GM12878 (cell line): ENCODE data around the gene OR7D4. TPM values are rescaled to one million over a fixed set of nuclear protein-coding genes. Genes with fewer than 3 reads are reported as not detected.

ENCODE experiments used
- ATAC-seq: fragments of 200-7000 bp; cut with Tn5 transposase; 3 replicates; pipeline ENCODE4 v1.9.1; 2020; ENCODE audit warnings: mild to moderate bottlenecking, moderate library complexity
- BruUV-seq: library from RNA; stranded (reverse); fragments of 400-500 nt; replicated peaks from 2 replicates; lab custom pipeline; 2021; lab: Mats Ljungman, UMichigan
- CTCF ChIA-PET: fragments of 300-600 bp; sonication (Branson Sonifier 250); formaldehyde crosslinking; extraction: SDS; loops from one replicate; lab custom pipeline; 2021; ENCODE audit warnings: inconsistent platforms; lab: Yijun Ruan, JAX
- POLR2A ChIA-PET: fragments of 350-600 bp; formaldehyde crosslinking; extraction: SDS; loops from one replicate; lab custom pipeline; 2021; ENCODE audit warnings: inconsistent platforms; lab: Charles Lee
- RAD21 ChIA-PET: fragments of 300-600 bp; sonication (Branson Sonifier 250); formaldehyde crosslinking; loops from one replicate; lab custom pipeline; 2023; ENCODE audit warnings: antibody characterized with exemption; ENCODE audit not compliant: unreplicated experiment; lab: Charles Lee
- SMC1A ChIA-PET: fragments of 300-600 bp; sonication (Branson Sonifier 250); formaldehyde crosslinking; loops from one replicate; lab custom pipeline; 2023; ENCODE audit not compliant: unreplicated experiment, uncharacterized antibody; lab: Charles Lee
- DNase-seq: peaks from one replicate; pipeline ENCODE4 v3.0.0-alpha.2; 2011; ENCODE audit warnings: low read depth, low spot score
- FAIRE-seq: peaks from 3 replicates; lab custom pipeline; 2011; peaks lifted over from hg19 to GRCh38; lab: Jason Lieb, UNC
- H2AFZ ChIP-seq: 2 replicates; pipeline ENCODE4 v1.6.0; 2011; ENCODE audit warnings: low read depth, low read length, control low read depth; ENCODE audit not compliant: control insufficient read depth
- H3K27ac ChIP-seq: 2 replicates; pipeline ENCODE4 v1.5.1; 2011; ENCODE audit warnings: control low read depth; ENCODE audit not compliant: control insufficient read depth, insufficient read depth
- H3K27me3 ChIP-seq, 2 experiments: replicated peaks in 1 of 2; 2 replicates each; pipeline versions ENCODE4 v1.6.0 to v1.6.1; 2011; ENCODE audit warnings: low read length in 1 of 2; ENCODE audit not compliant: control insufficient read depth in 2 of 2, insufficient read depth in 2 of 2
- H3K36me3 ChIP-seq, 2 experiments: 2 replicates each; pipeline ENCODE4 v1.5.1; 2011; ENCODE audit warnings: low read length in 1 of 2; ENCODE audit not compliant: control insufficient read depth in 2 of 2, insufficient read depth in 2 of 2
- H3K4me1 ChIP-seq: 2 replicates; pipeline ENCODE4 v1.6.1; 2011; ENCODE audit warnings: mild to moderate bottlenecking, low read length, moderate library complexity, mixed read lengths; ENCODE audit not compliant: control insufficient read depth, insufficient read depth
- H3K4me2 ChIP-seq: 2 replicates; pipeline ENCODE4 v1.6.0; 2011; ENCODE audit warnings: control low read depth; ENCODE audit not compliant: control insufficient read depth, insufficient read depth
- H3K4me3 ChIP-seq: fragments of 200-600 bp; sonication (generic); 2 replicates; pipeline ENCODE4 v1.5.1; 2016
- H3K79me2 ChIP-seq: 2 replicates; pipeline ENCODE4 v1.6.0; 2011; ENCODE audit warnings: low read length; ENCODE audit not compliant: control insufficient read depth, insufficient read depth
- H3K9ac ChIP-seq: 2 replicates; pipeline ENCODE4 v1.8.0; 2011; ENCODE audit warnings: low read length, control low read depth, mixed read lengths; ENCODE audit not compliant: control insufficient read depth, insufficient read depth
- H3K9me3 ChIP-seq: replicated peaks from 3 replicates; pipeline ENCODE4 v1.5.1; 2011; ENCODE audit warnings: mild to moderate bottlenecking, low read length; ENCODE audit not compliant: control insufficient read depth, insufficient read depth
- H4K20me1 ChIP-seq: 2 replicates; pipeline ENCODE4 v1.6.0; 2011; ENCODE audit not compliant: control insufficient read depth, insufficient read depth
- ATF7 ChIP-seq: fragments of 450-650 bp; IDR thresholded peaks from 2 replicates; pipeline ENCODE4 v1.6.1; 2016; ENCODE audit warnings: low read depth, mild to moderate bottlenecking
- CUX1 ChIP-seq: IDR thresholded peaks from 2 replicates; pipeline ENCODE4 v1.6.1; 2012; ENCODE audit warnings: improper control_type of control experiment, low read depth, low read length; ENCODE audit not compliant: insufficient replicate concordance
- IRF4 ChIP-seq: IDR thresholded peaks from 2 replicates; pipeline ENCODE4 v1.6.1; 2011; ENCODE audit warnings: low read depth, low read length
- LARP7 ChIP-seq: fragments of 450-650 bp; IDR thresholded peaks from 2 replicates; pipeline ENCODE4 v1.6.1; 2017; ENCODE audit warnings: mild to moderate bottlenecking
- MEF2B ChIP-seq: fragments of 450-650 bp; IDR thresholded peaks from 2 replicates; pipeline ENCODE4 v1.6.1; 2018; ENCODE audit warnings: mild to moderate bottlenecking, moderate library complexity; ENCODE audit not compliant: partially characterized antibody, poor library complexity, severe bottlenecking
- POLR2AphosphoS5 ChIP-seq: IDR thresholded peaks from 2 replicates; pipeline ENCODE4 v1.6.1; 2011; ENCODE audit warnings: mild to moderate bottlenecking, low read length, inconsistent platforms
- SMAD1 ChIP-seq: fragments of 450-650 bp; IDR thresholded peaks from 2 replicates; pipeline ENCODE4 v1.6.1; 2018; ENCODE audit warnings: mild to moderate bottlenecking, low read depth; ENCODE audit not compliant: partially characterized antibody
- SREBF2 ChIP-seq: IDR thresholded peaks from 2 replicates; pipeline ENCODE4 v1.6.1; 2012; ENCODE audit warnings: mild to moderate bottlenecking, low read length
- SRF ChIP-seq, 2 experiments: IDR thresholded peaks; 2 replicates each; pipeline ENCODE4 v1.6.1; 2011; ENCODE audit warnings: low read depth in 2 of 2, low read length in 2 of 2, mild to moderate bottlenecking in 1 of 2, moderate library complexity in 1 of 2
- STAT3 ChIP-seq: IDR thresholded peaks from 2 replicates; pipeline ENCODE4 v1.6.1; 2011; ENCODE audit warnings: low read depth, low read length, improper control_type of control experiment
- TAF1 ChIP-seq: IDR thresholded peaks from 2 replicates; pipeline ENCODE4 v1.6.1; 2011; ENCODE audit warnings: mild to moderate bottlenecking, low read depth, low read length, borderline replicate concordance
- WRNIP1 ChIP-seq: IDR thresholded peaks from 2 replicates; pipeline ENCODE4 v1.6.1; 2011; ENCODE audit warnings: low read depth, low read length, improper control_type of control experiment, borderline replicate concordance
- ZBTB4 ChIP-seq: fragments of 450-650 bp; formaldehyde crosslinking; IDR thresholded peaks from 2 replicates; pipeline ENCODE4 v1.4.0; 2022; ENCODE audit warnings: mild to moderate bottlenecking, moderate library complexity
- WGBS: methylation state at CpG from one replicate; pipeline ENCODE4 v1.1.6; 2016; ENCODE audit warnings: low lambda C conversion rate; ENCODE audit not compliant: insufficient replicate concordance, insufficient coverage; ENCODE audit errors: missing lambda C conversion rate; 5-methylcytosine and 5-hydroxymethylcytosine counted together
- in situ Hi-C: fragments of 300-500 bp; cut with MboI; formaldehyde crosslinking; loops from 9 replicates; pipeline ENCODE4 v1.14.3; 2018; ENCODE audit warnings: mixed read lengths
- intact Hi-C: fragments of 100-400 bp; cut with micrococcal nuclease; formaldehyde crosslinking; loops from one replicate; pipeline ENCODE4 v1.14.2; 2022; ENCODE audit not compliant: unreplicated experiment
- polyA plus RNA-seq, 11 experiments: library from polyadenylated mRNA; depleted of rRNA in 4 of 11; unstranded in 6 of 11; stranded (reverse) in 5 of 11; fragments of >200 nt; fragmentation: Nextera tagmentation in 4 of 11; fragmentation: Illumina TruSeq in 1 of 11; extraction: Ambion mirVana in 4 of 11; extraction: Trizol in 1 of 11; gene quantifications; 1 replicate in 1 of 11; 2 replicates in 10 of 11; pipeline versions ENCODE4 v1.2.1 to v1.2.3, GENCODE V29; 2011 to 2016; ENCODE audit warnings: inconsistent platforms in 2 of 11, missing spikeins in 2 of 11, low read depth in 1 of 11
- total RNA-seq, 4 experiments: library from RNA; depleted of rRNA in 3 of 4; stranded (reverse); fragments of >200 nt in 3 of 4; fragmentation: Illumina TruSeq in 1 of 4; extraction: Trizol in 1 of 4; gene quantifications; 2 replicates each; pipeline versions ENCODE4 v1.2.1 to v1.2.3, GENCODE V29; 2013 to 2021

Gene OR7D4
- total and polyA plus RNA-seq, 10 of the 15 experiments (the other 5 are each of a cell fraction or from before 2014, with no cell fraction given): not detected

- TF ChIP-seq CUX1 (no peak), STAT3 (no peak), SMAD1 (no peak), IRF4 (no peak), WRNIP1 (no peak), MEF2B (no peak), SREBF2 (no peak)
These were observed 36.4 kb downstream of the OR7D4 start (continued) for GRCh38 chr19:9183000-9183399.

- no peak within 1 kb of the TSS for H3K4me2 ChIP-seq
- no peaks in the 10 kb centered on the region for H3K27me3 ChIP-seq
- intact Hi-C loops: no loop called here
- no peaks in the 10 kb centered on the region; the same call in 2 of the 3 replicates for H3K9me3 ChIP-seq
- no TSS peak for BruUV-seq
- no peak within 1 kb of the TSS for H3K9ac ChIP-seq
- no peaks in the 10 kb centered on the region for H3K36me3 ChIP-seq
- WGBS: 4% methylated on average over 4 of the region's 4 CpGs
- no peak within 1 kb of the TSS for H3K27ac ChIP-seq
- FAIRE-seq: no peak
- H4K20me1 ChIP-seq: no peaks in the 10 kb centered on the region
- ChIA-PET CTCF (no interaction called here), POLR2A (no interaction called here), RAD21 (no interaction called here), SMC1A (no interaction called here)
- H2AFZ ChIP-seq: no peak within 1 kb of the TSS
- ATAC-seq: no peak
- in situ Hi-C loops: no loop called here
- no peaks in the 10 kb centered on the region for H3K79me2 ChIP-seq
- H3K4me3 ChIP-seq: no peak within 1 kb of the TSS
- H3K4me1 ChIP-seq: no peaks in the 10 kb centered on the region
- no peak for DNase-seq
- TF ChIP-seq ATF7 (no peak), SRF (IDR thresholded peaks at IDR 0.05; ENCODE audit: low read depth in 2 of 2, low read length in 2 of 2) (no peak), POLR2AphosphoS5 (no peak), TAF1 (no peak), LARP7 (no peak), ZBTB4 (CRISPR knock-in tag) (no peak)
These were observed 40.5 kb downstream of the OR7D4 start, which contains the start of gene OR7D2 for GRCh38 chr19:9178901-9179300. Gene OR7D2 (plus strand): TSS chr19:9178979. CDS start chr19:9185782, 6,803 bp downstream.
